Bone marrow (tissue), 2 donors: ENCODE results near the gene CTU1.
"Not testable (repeated sequence)": the region's sequence is repeated elsewhere in the genome, so short reads cannot be mapped to it uniquely, and the experiment has no call there.

Source experiments
- DNase-seq, 2 donors: peaks; one replicate each; lab custom pipeline; 2025; lab: John Stamatoyannopoulos, UW

The CTU1 gene

DNA sequence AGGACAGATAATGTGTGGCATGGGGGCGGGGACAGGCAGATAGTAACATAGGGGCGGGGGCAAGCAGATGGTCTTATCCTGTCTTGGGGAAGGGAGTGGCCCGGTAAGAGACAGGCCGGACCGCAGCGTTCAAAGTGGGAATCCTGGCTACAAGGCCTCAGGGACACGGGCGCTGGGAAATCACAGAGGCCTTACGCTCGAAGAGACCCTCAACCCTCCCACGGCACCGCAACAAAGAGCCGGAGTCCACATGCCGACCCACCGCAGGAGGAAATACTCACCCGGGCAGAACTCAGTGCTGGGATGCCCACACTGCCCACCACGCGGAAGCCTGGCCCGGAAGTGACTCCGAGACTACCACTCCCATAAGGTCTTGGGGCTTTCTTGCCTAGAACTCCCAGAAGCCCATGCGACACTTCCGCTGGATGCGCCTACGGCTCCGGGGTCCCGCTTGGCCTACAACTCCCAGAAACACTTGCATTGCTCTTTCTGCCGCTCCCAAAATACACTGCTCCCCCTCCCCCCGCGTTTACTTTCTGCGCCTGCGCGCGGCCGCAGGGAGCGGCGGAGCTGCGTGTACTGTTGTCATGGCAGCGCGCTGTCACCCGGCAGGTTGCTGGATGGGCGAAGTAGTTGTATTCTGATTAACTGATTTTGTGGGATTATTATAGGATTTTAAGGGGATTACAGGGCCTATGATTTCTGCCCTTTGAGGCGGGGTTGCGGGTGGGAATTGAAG, at the start of gene CTU1:
Gene CTU1, minus strand, starts transcription at position 344 of the 739 bp plus-strand sequence. CDS start 3,840 bp downstream, outside the sequence.
- DNase-seq, result peak; percentile 93 to 99

DNA sequence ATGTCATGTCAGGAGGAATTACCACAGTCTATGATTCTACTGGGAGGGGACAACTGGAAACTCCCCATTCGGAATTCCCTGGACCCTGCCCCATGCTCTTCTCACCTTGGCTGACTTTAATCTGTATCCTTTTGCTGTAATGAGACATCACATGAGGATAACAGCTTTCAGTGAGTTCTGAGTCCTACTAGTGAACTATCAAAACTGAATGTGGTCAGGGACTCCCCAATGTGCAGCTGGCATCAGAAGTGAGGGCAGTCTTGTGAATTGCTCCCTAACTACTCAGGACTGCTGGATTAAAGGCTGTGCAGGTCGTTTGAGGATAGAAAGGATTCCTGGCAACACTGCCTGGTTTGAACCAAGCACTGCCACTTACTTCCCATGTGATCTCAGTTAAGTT, 49.1 kb upstream of the CTU1 start:
- no peak for DNase-seq

- DNase-seq, result no peak
Measured at GRCh38 chr19:51156710-51157109, 48.5 kb upstream of the CTU1 start.

- no peak for DNase-seq
Measured at GRCh38 chr19:51150627-51151026, 42.4 kb upstream of the CTU1 start.

DNA sequence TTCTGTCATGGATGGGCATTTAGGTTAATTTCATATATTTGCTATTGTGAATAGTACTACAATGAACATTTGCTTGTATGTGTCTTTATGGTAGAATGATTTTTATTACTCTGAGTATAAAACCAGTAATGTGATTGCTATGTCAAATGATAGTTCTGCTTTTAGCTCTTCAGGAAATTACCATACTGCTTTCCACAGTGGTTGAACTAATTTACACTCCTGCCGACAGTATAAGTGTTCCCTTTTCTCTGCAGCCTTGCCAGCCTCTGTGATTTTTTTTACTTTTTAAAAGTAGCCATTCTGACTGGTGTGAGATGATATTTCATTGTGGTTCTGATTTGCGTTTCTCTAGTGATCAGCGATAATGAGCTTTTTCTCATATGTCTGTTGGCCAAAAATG, 40.4 kb upstream of the CTU1 start:
- peak in 1 of 2 donors; percentile 25 for DNase-seq

- DNase-seq, result no peak
Measured at GRCh38 chr19:51147663-51148062, 39.5 kb upstream of the CTU1 start.

DNA sequence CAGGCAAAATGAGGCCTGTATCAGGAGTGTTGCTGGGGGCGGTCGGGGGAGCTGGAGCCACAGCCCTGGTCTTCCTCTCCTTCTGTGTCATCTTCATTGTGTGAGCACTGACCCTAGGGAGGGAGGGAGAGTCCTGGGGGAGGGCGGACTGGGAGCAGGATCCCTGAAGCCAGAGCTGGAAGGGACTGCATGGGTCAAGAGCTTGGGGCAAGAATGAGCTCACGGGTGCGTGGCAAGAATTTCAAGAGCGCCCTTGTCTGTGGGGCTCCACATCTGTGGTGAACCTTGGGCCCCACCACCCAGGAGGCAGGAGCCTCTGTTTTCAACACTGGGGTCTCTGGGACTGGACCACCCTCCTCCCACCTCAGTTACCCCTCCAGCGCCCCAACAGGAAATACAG, 38.5 kb upstream of the CTU1 start:
- no peak for DNase-seq

DNA sequence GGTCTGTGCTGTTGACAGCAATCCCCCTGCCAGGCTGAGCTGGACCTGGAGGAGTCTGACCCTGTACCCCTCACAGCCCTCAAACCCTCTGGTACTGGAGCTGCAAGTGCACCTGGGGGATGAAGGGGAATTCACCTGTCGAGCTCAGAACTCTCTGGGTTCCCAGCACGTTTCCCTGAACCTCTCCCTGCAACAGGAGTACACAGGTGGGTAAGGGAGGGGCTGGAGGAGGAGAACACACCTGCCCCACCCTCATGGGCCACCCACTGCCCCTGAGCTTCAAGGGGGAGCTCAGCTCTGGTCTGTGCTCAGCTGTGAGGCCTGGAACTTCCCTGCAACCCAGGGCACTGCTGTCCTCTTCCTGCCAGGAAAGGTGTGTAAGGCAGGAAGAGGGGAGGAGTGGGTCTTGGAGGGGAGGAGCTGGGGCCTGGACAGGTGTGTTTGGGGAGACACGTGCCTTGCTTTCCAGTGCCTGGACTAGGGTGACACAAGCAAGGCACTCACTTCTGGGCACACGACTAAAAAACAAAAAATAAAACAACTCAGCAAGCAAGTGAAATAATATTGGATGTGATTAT, 37.8 kb upstream of the CTU1 start:
- DNase-seq, result no peak

GRCh38 chr19:51144482-51145045, 36.4 kb upstream of the CTU1 start:
- DNase-seq, result no peak

DNA sequence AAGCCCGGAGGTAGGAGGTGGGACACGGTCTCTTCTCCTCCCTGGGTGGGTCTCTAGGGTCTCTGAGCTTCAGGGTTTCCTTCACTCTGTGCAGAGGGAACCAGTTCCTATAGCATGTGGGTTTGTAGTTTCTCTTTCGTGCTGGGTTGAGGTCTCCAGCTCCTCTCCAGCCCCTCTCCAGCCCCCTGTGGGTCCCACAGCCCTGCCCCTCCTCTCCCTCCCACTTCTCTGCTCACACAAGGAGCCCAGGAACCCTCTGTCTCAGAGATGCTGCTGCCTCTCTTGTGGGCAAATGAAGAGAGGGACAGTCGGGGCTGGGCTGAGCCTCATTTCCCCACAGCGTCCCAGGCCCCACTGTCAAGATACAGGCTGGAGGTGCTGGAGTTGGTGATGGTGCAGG, 35.3 kb upstream of the CTU1 start:
- no peak for DNase-seq

DNA sequence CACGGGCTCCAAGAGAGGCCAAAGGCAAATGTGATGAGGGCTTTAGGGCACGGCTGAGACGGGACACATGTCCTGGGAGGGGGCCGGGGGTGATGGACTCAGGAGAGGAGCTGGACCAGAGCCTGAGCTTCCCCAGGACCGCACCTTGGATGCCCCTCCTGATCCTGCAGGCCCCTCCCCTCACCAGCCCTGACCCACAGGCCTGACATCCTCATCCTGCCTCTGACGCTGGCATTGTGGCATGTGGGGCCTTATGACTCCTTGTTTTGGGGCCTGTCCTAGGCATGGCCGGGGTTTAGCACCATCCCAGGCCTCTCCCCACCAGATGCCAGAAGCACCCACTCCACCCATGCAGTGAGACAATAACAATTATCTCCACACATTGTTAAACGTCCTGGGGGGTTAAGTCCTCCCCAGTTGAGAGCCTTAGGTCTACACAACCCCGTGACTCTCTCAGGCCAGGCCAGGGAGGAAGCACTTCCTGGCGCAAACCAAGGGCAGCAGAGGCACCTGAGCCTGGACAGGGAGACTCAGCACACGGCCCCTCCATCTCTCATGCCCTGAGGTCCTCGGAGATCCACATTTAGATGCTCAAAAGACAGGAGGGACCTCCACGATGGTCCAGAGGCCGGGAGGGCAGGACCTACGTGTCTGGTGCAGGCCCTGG, 34.7 kb upstream of the CTU1 start:
- DNase-seq, result not testable (repeated sequence)

GRCh38 chr19:51142119-51142518, 33.9 kb upstream of the CTU1 start, which contains the start of gene SIGLEC7:
SIGLEC7 (plus strand) TSS chr19:51142301; CDS start chr19:51142370, 69 bp downstream.
- no peak for DNase-seq

DNA sequence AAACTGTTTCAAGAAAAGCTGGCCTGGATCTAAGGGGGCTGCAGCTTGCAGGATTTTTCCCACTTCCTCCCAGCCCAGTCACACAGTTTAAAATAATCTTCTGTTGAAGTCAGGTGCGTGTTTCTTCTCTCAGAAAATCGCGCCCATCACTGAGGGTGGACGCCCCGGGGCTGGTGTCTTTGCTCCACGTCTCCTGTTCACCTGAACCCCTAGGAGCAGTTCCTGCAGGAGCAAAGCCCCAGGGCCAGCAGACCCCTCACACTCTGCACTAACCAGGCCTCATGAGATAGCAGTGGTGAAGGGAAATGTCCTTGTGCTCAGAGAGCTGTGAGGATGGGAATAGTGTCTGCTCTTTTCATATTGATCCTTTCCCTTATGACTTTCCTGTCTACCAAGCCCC, 33.0 kb upstream of the CTU1 start:
- no peak for DNase-seq

DNA sequence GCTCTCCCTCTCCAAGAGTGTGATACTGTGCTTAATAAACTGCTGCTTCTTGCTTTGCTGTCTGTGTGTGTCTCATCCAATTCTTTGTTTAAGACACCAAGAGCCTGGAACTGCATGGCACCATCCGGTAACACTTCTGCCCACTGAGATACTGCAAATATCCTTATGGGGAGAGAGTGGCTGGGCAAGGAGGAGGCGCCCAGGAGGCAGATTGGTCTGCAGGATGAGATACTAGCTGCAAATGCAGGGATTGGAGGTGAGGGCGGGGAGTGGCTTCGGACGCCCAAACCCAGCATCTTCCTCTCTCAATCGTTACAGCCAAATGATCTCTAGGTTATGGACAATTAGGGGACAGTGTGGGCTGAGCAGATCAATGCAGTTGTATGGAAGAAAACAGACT, 32.2 kb upstream of the CTU1 start:
- DNase-seq, result no peak

- peak in 1 of 2 donors; percentile 71 for DNase-seq
Measured at GRCh38 chr19:51139299-51140014, 31.2 kb upstream of the CTU1 start.

- DNase-seq, result peak in 1 of 2 donors; percentile 21
Measured at GRCh38 chr19:51138549-51138979, 30.4 kb upstream of the CTU1 start.

DNA sequence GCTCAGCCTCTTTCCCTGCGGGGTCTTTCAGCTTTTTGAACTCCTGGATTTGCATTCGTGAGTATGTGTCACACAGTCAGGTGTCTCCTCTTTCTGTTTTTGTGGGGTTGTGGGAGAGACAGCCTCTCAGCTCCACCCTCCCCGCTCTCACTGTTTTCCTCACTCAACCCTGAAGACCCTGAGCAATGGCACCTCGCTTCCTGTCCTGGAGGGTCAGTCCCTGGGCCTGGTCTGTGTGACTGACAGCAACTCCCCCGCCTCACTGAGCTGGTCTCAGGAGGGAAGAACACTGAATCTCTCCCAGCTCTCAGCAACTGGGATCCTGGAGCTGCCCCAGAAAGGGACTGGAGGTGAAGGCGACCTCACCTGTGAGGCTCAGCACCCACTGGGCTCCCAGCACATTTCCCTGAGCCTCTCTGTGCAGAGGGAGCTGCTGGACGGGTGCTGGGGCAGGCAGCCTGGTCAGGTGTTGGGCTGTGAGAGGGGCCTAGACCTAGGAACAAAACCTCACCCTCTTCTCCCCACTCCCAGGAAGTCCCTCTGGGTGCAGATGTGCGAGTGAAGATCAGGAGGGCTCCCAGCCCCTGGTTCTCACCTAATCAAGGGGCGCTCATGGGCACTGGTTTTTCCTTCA, 29.7 kb upstream of the CTU1 start:
- DNase-seq, result no peak

GRCh38 chr19:51136851-51137551, 28.8 kb upstream of the CTU1 start:
- peak; percentile 19 to 39 for DNase-seq

GRCh38 chr19:51135986-51136762, 28.0 kb upstream of the CTU1 start:
- DNase-seq, result no peak

DNA sequence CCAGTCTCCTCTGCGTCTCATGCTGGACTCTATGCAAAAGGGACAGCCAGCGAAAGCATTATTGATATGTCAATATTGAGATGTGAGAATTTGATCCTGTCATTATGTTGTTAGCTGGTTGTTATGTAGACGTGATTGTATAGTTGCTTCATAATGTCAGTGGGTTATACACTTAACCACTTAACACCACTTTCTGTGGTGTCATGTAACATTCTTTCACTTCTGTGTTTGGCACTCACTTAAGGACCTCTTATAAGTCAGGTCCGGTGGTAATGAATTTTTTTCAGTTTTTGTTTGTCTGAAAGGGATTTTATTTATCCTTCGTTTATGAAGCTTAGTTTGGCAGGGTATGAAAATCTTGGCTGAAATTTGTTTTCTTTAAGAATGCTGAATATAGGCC, 26.8 kb upstream of the CTU1 start:
- no peak for DNase-seq
